GM21515 (cell line): ENCODE data around the gene FOXP4.

Experiments
- ATAC-seq: cut with Tn5 transposase; IDR thresholded peaks from one replicate; pipeline ENCODE4 v1.9.1; 2021; ENCODE audit not compliant: unreplicated experiment

Gene FOXP4

DNA sequence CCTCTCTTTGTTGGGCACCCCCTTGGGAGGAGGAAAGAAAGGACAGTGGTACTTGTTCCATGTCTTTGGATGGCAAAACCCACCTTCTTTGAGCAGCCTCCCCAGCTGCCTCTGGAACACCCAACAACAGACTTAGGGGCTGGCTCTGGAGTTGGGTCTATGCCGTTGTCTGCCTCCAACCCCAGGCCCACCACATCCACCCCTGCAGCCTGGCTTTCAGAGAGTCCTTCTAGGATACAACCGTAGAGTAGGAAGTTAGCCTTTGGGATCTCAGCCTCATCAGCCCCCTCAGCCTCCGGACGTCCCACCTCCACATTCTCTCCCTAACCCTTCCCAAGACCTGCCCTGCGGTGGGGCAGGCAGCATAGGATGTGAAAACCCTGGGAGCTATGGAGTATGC is 36.4 kb downstream of the FOXP4 start:
- ATAC-seq, result no peak

DNA sequence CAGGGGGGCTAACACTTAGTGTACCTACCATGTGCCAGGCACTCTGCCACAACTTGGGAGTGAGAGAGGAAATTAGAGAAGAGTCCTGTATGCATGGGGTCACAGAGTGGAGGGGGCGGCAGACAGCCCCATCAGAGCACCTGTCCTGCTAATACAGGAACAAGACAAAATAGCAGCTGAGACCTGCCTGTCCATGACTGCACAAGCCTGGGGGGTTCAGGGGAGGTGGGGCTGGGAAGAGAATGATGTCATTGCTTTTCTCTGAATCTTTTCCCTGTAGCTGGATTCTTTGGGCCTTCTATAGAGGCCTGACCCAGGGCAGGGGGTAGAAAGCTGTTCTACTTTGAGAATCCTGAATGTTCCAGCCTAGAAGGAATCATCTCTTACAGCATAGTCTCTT is 37.4 kb downstream of the FOXP4 start:
- ATAC-seq, result no peak

GRCh38 chr6:41584205-41584604 is 38.0 kb downstream of the FOXP4 start:
- no peak for ATAC-seq

GRCh38 chr6:41584668-41585205 is 38.6 kb downstream of the FOXP4 start:
- ATAC-seq, result no peak

DNA sequence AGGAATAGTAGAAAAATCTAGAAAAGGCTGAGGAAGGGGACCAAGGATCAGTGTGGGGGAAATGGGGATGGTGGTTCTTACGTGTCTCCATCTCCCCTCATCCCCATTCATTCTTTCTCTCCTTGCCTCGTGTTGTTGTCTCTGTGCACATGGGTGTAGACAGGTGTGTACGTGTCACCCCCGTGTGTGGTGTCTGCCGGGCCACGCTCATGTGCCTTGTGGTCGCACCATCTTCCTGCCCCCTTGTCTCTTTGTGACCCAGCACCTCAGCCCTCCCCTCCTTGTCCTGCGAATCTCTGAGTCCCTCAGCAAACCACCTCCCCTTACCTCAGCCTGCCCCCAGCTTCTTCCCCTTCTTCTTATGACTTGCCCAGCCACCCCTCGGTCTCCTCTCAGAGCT is 39.4 kb downstream of the FOXP4 start:
- ATAC-seq, result no peak

- no peak for ATAC-seq
These were observed 40.2 kb downstream of the FOXP4 start for GRCh38 chr6:41586252-41587007.

- no peak for ATAC-seq
These were observed 41.1 kb downstream of the FOXP4 start for GRCh38 chr6:41587131-41587879.

GRCh38 chr6:41588111-41588510 is 41.9 kb downstream of the FOXP4 start:
- ATAC-seq, result no peak

DNA sequence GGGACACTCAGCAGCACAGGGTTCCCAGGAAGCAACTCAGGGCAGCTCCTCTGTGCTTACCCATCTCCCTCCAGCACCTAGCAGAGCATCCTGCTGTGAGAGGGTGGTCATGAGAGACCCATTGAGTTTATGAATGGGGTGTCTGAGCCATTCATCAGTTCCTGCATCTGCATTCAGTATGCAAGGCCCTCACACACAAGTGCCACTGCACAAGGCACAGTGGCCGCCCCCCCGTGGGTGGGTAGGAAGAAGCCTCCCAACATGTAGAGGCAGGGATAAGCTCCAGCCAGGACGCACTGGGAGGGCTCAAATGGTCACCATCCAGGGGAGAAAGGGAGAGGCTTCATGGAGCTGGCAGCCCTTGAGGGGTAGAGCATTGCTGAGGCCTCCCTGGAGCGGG is 43.0 kb downstream of the FOXP4 start:
- ATAC-seq, result no peak

- ATAC-seq, result no peak
These were observed 43.7 kb downstream of the FOXP4 start for GRCh38 chr6:41589636-41590622.

DNA sequence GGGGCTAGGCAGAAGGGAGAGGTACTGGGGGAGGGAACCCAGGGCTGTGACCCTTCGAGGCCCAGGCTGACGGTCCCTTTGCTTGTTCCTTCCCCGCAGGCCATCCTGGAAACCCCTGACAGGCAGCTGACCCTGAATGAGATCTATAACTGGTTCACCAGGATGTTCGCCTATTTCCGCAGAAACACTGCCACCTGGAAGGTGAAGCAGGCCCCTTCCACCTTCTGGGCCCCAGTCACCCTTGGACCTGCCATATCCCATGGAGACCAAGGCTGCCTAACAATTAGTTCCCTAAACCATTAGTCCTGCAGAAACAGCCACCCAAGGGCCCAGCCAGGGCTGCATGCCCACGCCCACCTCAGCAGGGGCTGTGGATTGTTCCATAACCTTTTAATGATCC is 44.9 kb downstream of the FOXP4 start:
- ATAC-seq, result no peak

DNA sequence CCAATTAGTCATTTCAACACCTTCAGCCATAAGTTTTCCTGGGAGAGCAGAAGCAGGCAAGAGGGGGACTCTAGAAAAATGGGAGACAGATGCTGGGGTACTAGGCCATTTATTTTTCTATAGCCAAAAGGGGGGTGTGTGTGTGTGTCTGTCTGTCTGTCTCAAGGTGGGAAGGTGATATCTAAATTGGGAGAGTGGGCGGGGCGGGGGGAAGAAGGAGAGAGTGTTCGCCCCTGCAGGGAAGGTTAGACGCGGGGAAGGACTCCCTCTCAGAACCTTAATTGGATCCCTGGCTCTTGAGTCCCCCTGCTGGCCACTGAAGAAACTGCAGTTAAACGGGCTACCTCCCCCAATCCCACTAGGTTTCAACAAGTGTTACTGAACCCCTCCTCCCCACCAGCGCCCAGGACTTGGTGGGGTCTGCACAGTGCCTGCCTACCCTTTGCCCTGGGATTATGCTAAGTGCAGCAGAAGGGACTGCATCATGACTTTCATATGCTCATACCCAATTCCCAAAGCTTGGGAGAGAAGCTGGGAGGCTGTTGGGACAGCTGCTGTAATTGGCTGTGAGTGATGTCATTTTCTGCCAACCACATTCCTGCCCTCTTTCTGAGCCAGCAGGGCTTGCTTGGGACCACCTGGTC is 45.8 kb downstream of the FOXP4 start:
- peak; percentile 47 for ATAC-seq

DNA sequence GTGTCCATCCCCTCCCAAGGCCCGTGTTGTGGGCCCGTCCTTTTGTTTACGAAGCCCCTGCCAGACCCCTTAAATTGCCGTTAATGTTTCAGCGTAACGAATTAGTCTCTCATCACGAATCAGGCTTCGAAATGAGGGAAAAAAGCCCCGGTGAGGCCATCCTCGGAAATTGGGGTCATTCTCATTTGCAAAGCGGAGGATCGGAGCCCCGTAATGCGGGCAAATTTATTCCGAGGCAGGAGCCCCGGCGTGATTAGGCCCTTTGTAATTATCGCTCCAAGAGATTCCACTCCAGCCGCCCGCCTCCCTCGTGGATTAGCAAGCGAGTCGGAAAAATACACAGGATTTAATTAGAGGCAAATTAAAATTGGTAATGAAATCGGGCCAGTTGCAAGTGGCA is 47.2 kb downstream of the FOXP4 start:
- no peak for ATAC-seq

- no peak for ATAC-seq
These were observed 47.7 kb downstream of the FOXP4 start for GRCh38 chr6:41593839-41594238.

GRCh38 chr6:41594326-41594725 is 48.1 kb downstream of the FOXP4 start:
- ATAC-seq, result no peak

- ATAC-seq, result no peak
These were observed 48.6 kb downstream of the FOXP4 start for GRCh38 chr6:41594766-41595165.

- ATAC-seq, result no peak
These were observed 49.0 kb downstream of the FOXP4 start for GRCh38 chr6:41595166-41595565.

GRCh38 chr6:41596096-41596685 is 50.0 kb downstream of the FOXP4 start:
- no peak for ATAC-seq

GRCh38 chr6:41596807-41597206 is 50.6 kb downstream of the FOXP4 start:
- ATAC-seq, result no peak
